ENCODE data around the gene GPR119.

GRCh38 chrX:130347321-130347720 is 38.2 kb downstream of the GPR119 start:
- TF ChIP-seq, protein P1, sequence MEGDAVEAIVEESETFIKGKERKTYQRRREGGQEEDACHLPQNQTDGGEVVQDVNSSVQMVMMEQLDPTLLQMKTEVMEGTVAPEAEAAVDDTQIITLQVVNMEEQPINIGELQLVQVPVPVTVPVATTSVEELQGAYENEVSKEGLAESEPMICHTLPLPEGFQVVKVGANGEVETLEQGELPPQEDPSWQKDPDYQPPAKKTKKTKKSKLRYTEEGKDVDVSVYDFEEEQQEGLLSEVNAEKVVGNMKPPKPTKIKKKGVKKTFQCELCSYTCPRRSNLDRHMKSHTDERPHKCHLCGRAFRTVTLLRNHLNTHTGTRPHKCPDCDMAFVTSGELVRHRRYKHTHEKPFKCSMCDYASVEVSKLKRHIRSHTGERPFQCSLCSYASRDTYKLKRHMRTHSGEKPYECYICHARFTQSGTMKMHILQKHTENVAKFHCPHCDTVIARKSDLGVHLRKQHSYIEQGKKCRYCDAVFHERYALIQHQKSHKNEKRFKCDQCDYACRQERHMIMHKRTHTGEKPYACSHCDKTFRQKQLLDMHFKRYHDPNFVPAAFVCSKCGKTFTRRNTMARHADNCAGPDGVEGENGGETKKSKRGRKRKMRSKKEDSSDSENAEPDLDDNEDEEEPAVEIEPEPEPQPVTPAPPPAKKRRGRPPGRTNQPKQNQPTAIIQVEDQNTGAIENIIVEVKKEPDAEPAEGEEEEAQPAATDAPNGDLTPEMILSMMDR (IDR thresholded peaks at IDR 0.05), result no peak
- no peak for TF ChIP-seq POLR2A (IDR thresholded peaks at IDR 0.05)
